ENCODE results near the gene C19orf67.

The C19orf67 gene

GRCh38 chr19:14085309-14085995 is at the start of gene C19orf67:
Gene C19orf67 (minus strand): TSS chr19:14085783. CDS start chr19:14085627, 156 bp downstream.
- no peak for DNase-seq

- DNase-seq = no peak
These were observed 49.8 kb upstream of the C19orf67 start for GRCh38 chr19:14135355-14135754.

- no peak for DNase-seq
These were observed 42.4 kb upstream of the C19orf67 start for GRCh38 chr19:14127929-14128509.

- no peak for DNase-seq
These were observed 41.6 kb upstream of the C19orf67 start for GRCh38 chr19:14127176-14127575.

- no peak for DNase-seq
These were observed 37.3 kb upstream of the C19orf67 start for GRCh38 chr19:14122924-14123323.

GRCh38 chr19:14120497-14120780 is 34.9 kb upstream of the C19orf67 start:
- DNase-seq = no peak

- DNase-seq = no peak
These were observed 34.3 kb upstream of the C19orf67 start for GRCh38 chr19:14119644-14120496.

GRCh38 chr19:14119146-14119545 is 33.6 kb upstream of the C19orf67 start:
- DNase-seq = no peak

GRCh38 chr19:14118165-14119051 is 32.8 kb upstream of the C19orf67 start:
- peak; percentile 61 to 65 for DNase-seq

GRCh38 chr19:14117668-14118164 is 32.1 kb upstream of the C19orf67 start, which contains the start of gene PRKACA:
Gene PRKACA (minus strand): TSS chr19:14117762. CDS start chr19:14117547, 215 bp downstream.
- peak; percentile 97 to 100 for DNase-seq

GRCh38 chr19:14116918-14117578 is 31.5 kb upstream of the C19orf67 start:
- no peak for DNase-seq

- DNase-seq = no peak
These were observed 30.9 kb upstream of the C19orf67 start for GRCh38 chr19:14116525-14116917.

- DNase-seq = no peak
These were observed 30.2 kb upstream of the C19orf67 start for GRCh38 chr19:14115756-14116155.

- DNase-seq = no peak
These were observed 29.3 kb upstream of the C19orf67 start for GRCh38 chr19:14114854-14115253.

- DNase-seq = no peak
These were observed 28.9 kb upstream of the C19orf67 start for GRCh38 chr19:14114439-14114838.

GRCh38 chr19:14113762-14114414 is 28.3 kb upstream of the C19orf67 start:
- no peak for DNase-seq

- no peak for DNase-seq
These were observed 27.3 kb upstream of the C19orf67 start for GRCh38 chr19:14112809-14113385.

GRCh38 chr19:14112051-14112808 is 26.6 kb upstream of the C19orf67 start:
- no peak for DNase-seq

GRCh38 chr19:14111486-14111885 is 25.9 kb upstream of the C19orf67 start:
- no peak for DNase-seq

GRCh38 chr19:14110650-14111049 is 25.1 kb upstream of the C19orf67 start:
- no peak for DNase-seq

Measured in hippocampal formation (tissue), 2 donors.